Transverse colon (tissue), 4 donors: ENCODE results near the gene ALDH16A1.

Experiments used
- CTCF ChIP-seq, 5 experiments: fragments of 200-600 bp in 3 of 5; fragments of 450-650 bp in 2 of 5; sonication (generic) in 3 of 5; IDR thresholded peaks; 1 replicate in 2 of 5; 2 replicates in 3 of 5; pipeline ENCODE4 v1.5.1; 2016 to 2017; ENCODE audit warnings: antibody characterized with exemption in 5 of 5, inconsistent platforms in 3 of 5, mild to moderate bottlenecking in 2 of 5, moderate library complexity in 1 of 5
- EP300 ChIP-seq: sonication (generic); formaldehyde crosslinking; IDR thresholded peaks from one replicate; pipeline ENCODE4 v1.6.1; 2017; ENCODE audit warnings: antibody characterized with exemption, low read depth
- POLR2A ChIP-seq: fragments of 450-650 bp; IDR thresholded peaks from one replicate; pipeline ENCODE4 v1.6.1; 2016; ENCODE audit warnings: antibody characterized with exemption, mild to moderate bottlenecking, moderate library complexity
- POLR2AphosphoS5 ChIP-seq, 3 donors: sonication (generic); formaldehyde crosslinking; IDR thresholded peaks; one replicate each; pipeline ENCODE4 v1.6.1; 2016; ENCODE audit warnings: antibody characterized with exemption in 3 of 3

- TF ChIP-seq CTCF (IDR thresholded peaks at IDR 0.05) (no peak), EP300 (no peak), POLR2A (no peak), POLR2AphosphoS5 (IDR thresholded peaks at IDR 0.05) (no peak)
Observed at GRCh38 chr19:49430678-49431329, 22.2 kb upstream of the ALDH16A1 start.
